ENCODE data around the gene TESPA1. TPM values are rescaled to one million over a fixed set of nuclear protein-coding genes. Genes with fewer than 3 reads are reported as not detected.

TESPA1 gene
- total and polyA plus RNA-seq, 9 of the 15 experiments (the other 6 are each of a cell fraction or from before 2014, with no cell fraction given) = 0.72 to 7.1 (median 2.4) TPM

DNA sequence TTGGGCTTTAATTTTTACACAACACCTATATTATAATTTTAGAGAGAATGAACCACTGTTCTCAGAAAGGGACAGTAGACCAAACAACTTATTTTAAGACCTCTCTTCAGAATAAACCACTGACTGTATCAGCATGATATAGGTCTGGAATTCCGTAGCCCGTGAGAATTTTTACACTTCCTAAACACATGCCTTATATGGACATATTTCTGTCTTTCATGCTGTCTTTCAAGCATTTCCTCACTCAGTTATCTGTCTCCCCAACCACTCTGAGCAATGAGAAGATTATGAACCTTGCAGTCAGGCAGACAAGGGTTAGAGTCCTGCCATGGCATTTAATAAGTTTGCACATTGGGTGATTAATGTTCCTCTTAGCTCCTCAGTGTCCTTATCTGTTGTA is 17.8 kb upstream of the TESPA1 start:
- H2AFZ ChIP-seq (ENCODE audit: low read depth, low read length) = no peak overlapping the region
- no peak for ATAC-seq
- TF ChIP-seq, protein P1, sequence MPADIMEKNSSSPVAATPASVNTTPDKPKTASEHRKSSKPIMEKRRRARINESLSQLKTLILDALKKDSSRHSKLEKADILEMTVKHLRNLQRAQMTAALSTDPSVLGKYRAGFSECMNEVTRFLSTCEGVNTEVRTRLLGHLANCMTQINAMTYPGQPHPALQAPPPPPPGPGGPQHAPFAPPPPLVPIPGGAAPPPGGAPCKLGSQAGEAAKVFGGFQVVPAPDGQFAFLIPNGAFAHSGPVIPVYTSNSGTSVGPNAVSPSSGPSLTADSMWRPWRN (IDR thresholded peaks at IDR 0.05; ENCODE audit: low read depth) = no peak
- TF ChIP-seq NCOR1 (IDR thresholded peaks at IDR 0.05) (no peak), E2F4 (CRISPR knock-in tag; IDR thresholded peaks at IDR 0.05; ENCODE audit: low read depth) (no peak), MEIS2 (IDR thresholded peaks at IDR 0.05; ENCODE audit: partially characterized antibody) (peak; percentile 10), SMARCE1 (IDR thresholded peaks at IDR 0.05) (no peak), HNRNPL (IDR thresholded peaks at IDR 0.05; ENCODE audit: low read depth, low read length) (no peak), USF1 (CRISPR knock-in tag; IDR thresholded peaks at IDR 0.05) (no peak), ZNF41 (CRISPR knock-in tag; conservative IDR thresholded peaks at IDR 0.05) (no peak), CBFA2T3 (IDR thresholded peaks at IDR 0.05) (peak; percentile 11; the same call in 1 of the 2 replicates), ZNF347 (CRISPR knock-in tag; IDR thresholded peaks at IDR 0.05; ENCODE audit: low read depth) (no peak), SRF (CRISPR knock-in tag; IDR thresholded peaks at IDR 0.05) (peak in 1 of 2 experiments; percentile 70; a peak in 2 of 4 replicates)
- in situ Hi-C loops (cut with MboI) (no loop called here), intact Hi-C loops (cut with micrococcal nuclease) (no loop called here)
- H3K79me2 ChIP-seq (ENCODE audit: control insufficient read depth, insufficient read depth, low read length) = no peaks in the 10 kb centered on the region
- H3K27me3 ChIP-seq (ENCODE audit: control insufficient read depth in 2 of 2, insufficient read depth in 2 of 2, low read length in 2 of 2) = peaks cover 25 to 27% of the 10 kb centered on the region in 2 experiments; a peak in 4 of 5 replicates
- H3K4me2 ChIP-seq (ENCODE audit: insufficient read depth, low read length) = no peak overlapping the region
- no TSS peak for BruUV-seq (replicated peaks)
- H3K36me3 ChIP-seq (ENCODE audit: control insufficient read depth, insufficient read depth, low read length) = no peaks in the 10 kb centered on the region
- no peak for DNase-seq (ENCODE audit: extremely low read depth in 1 of 4, low spot score in 3 of 4)
- H3K9ac ChIP-seq (ENCODE audit: insufficient read depth in 1 of 2, low read depth in 2 of 2, low read length in 2 of 2) = no peak overlapping the region
- no peaks in the 10 kb centered on the region for H3K4me1 ChIP-seq (replicated peaks in 1 of 2; ENCODE audit: control insufficient read depth in 2 of 2, insufficient read depth in 2 of 2, low read length in 2 of 2)
- no peaks in the 10 kb centered on the region for H3K9me1 ChIP-seq (ENCODE audit: control insufficient read depth, insufficient read depth, low read length)
- ChIA-PET POLR2A (no interaction called here), CTCF (ENCODE audit: low intra/inter-chr PET ratio) (no interaction called here)
- H3K4me3 ChIP-seq = no peak overlapping the region
- FAIRE-seq = no peak
- no peaks in the 10 kb centered on the region for H3K9me3 ChIP-seq (replicated peaks; ENCODE audit: control insufficient read depth, insufficient read depth, low read depth, low read length)
- no peak overlapping the region for H3K27ac ChIP-seq (ENCODE audit: extremely low read depth, low read depth, low read length)
- no peaks in the 10 kb centered on the region for H4K20me1 ChIP-seq (replicated peaks; ENCODE audit: control insufficient read depth, insufficient read depth, low read length)
- 0% methylated on average over 2 of the region's 2 CpGs for WGBS (ENCODE audit: insufficient coverage, low coverage, missing lambda C conversion rate)
